Mucosa of gallbladder (tissue), 1 donor: ENCODE measurements around the gene EXOC4. TPM values are rescaled to one million over a fixed set of nuclear protein-coding genes. Genes with fewer than 3 reads are reported as not detected.

Experiments used
- total RNA-seq: library from RNA; stranded (reverse); gene quantifications from one replicate; pipeline ENCODE4 v1.2.1, GENCODE V29; 2021
- donor health status: DM: no; HTN: no; CAD: no.

Gene EXOC4
- total RNA-seq, 1 donor from 2014 or later = 71.3 TPM

Other genes starting within 250 kb of the EXOC4 start
- gene CHCHD3, start 171.0 kb upstream of the EXOC4 start, total RNA-seq = 42.2 TPM